Measurements from ENCODE around the gene ZBTB40.

The ZBTB40 gene

DNA sequence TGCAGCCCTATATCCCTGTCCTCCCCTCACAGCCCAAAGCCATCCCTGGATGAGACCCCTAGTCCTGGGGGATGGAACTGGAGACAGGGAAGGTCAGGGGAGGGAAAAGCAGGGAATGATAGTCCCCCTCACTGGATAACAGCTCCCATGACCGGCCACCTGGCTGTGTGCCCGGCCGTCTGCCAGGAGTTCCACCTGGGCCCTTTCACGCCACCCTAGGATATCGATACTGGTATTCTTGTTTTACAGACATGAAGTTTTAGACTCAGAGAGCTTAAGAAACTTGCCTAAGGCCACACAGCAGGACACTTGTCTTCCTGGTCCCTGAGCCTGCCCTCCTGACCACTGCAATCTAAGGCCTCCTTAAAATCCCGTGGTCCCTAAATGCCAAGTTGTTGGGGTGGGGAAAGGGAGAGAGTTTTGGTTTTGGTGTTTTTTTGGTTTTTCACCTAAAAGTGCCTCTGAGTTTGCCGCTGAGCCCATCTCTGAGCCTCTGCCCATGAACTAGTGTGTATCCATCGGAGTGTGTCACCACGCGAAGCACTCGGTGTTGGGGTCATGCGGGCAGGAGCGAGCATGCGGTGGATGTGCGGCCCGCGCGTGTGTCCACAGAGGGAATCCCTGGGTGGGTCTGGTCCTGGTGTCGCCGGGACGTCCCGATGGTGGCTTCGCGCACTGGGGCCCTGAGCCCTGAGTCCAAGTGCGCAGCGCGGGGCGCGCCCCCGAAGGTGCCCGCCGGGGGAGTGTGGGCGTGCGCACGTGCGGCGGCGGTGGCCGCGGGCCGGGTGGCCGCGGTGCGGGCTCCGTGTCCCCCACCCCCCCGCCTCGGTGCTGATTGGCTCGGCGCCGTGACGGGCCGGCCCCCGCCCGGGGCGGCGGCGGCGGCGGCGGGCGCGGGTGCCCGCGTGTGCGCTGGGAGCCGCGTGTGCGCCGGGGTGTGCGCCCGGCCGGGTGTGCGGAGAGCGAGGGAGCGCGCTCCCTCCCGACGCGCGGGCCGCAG lies 111.2 kb downstream of the ZBTB40 start, which contains the start of gene EPHA8:
TSS of gene EPHA8 (plus strand) at position 906 of the 1,000 bp plus-strand sequence. CDS start 147 bp downstream, outside the sequence.
- no peak for DNase-seq (ENCODE audit: low read depth)

DNA sequence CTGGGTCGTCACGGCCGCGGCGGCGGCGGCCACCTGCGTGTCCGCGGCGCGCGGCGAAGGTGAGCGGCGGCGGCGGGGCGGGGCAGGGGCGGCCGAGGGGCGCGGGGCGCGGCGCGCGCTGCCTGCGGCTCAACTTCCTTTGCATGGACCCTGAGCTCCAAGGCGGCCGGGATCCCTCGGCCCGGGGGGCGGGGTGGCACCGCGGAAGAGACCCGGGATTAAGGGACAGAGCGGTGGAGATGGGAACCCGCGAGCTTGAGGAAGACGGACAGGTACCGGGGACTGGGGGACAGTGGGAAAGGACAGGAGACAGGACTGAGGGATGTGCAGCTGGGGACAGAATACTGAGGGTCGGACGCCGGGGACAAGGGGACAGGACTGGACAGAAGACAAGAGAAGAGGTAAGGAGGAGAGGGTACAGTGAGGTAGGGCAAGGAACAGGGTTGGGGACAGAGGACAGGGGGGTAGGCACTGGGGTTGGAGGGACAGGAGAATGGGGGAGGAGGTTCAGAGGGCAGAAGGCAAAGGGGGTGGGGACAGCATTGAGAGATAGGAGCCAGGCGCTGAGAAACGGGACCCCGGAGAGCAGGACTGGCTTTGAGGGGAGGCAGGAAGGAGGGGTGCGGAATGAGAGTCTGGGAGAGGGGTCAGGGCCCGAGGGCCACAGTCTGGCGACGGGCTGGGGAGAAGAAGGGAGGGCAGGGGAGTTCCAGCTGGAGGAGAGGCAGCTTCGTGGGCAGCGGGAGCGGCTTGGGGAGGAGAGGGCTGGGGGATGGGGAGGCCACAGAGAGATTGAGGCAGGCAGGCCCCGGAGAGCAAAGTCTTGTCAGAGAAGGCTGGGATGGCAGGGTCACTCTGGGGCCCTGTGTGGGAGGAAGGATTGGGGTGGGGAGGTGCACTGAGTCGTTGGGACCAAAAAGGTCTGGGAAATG lies 112.3 kb downstream of the ZBTB40 start:
- no peak for DNase-seq (ENCODE audit: low read depth)

DNA sequence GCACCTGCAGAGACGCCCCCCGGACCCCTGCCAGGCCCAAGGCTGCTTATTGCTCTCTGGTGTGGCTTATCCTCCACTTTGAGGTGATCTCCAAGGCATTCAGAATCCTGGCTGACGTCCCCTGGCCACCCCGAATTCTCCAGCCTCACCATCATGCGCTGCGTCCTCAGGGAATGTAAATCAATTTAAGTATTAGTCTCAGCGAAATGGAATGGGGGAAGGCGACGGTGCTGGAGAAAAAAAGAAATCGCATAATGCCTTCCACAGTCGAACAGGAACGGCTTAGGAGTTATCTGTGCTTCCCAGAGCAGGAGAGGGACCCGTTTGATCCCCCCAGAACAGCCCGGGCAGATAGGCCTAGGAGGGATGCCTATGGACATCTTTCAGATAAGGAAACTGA lies 114.5 kb downstream of the ZBTB40 start:
- DNase-seq (ENCODE audit: low read depth): no peak

DNA sequence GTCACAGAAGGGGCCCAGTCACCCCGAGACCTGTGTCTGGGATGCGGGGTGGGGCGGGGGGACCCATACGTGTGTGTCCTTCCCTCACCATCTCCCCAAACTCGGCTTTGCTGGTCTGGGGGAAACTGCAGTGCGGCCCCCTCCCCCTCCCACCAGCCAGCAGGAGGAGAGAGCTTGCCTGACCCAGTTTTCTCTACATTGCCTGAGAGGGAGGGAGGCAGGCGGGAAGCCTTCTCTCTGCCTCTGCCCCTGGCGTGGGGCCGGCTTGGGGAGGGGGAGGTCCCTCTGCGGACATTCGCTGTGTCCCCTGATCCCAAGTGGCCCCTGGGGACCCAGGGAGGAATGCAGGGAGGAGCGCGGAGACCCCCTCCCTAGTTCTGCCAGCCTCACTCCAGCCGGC lies 115.5 kb downstream of the ZBTB40 start:
- no peak for DNase-seq (ENCODE audit: low read depth)

DNA sequence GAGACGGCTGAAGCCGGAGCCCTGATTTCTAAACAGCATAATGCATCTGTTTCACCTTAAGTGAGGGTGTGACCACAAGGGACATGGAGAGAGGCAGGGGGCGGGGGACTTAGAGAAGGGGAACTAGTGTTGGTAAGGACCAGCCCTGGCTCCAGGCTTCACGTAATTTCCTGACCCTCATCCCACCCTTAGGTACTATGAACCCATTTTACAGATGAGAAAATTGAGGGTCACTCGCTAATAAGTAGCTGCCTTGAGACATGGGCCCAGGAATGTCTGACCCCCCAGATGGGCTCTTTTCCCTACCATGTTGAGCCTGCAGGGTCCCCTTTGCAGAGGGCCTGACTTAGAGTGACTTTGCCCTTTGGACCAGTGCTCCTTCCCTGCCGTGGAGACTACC lies 116.3 kb downstream of the ZBTB40 start:
- no peak for DNase-seq (ENCODE audit: low read depth)

DNA sequence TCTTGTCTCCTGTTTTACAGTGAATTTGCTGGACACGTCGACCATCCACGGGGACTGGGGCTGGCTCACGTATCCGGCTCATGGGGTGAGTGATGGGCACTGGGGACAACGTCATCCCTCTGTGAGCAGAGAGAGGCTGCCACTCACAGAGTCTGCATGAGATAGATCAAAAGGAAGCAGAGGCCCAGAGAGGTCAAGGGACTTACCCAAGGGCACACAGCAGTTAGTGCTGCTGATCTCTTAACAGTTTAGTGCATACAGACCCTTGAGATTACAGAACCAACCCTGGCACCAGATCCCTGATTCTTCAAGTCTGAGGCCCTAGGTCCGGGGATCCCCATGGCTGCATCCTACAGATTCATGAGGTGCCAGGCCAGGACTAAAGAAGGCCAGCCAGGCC lies 117.6 kb downstream of the ZBTB40 start:
- DNase-seq (ENCODE audit: low read depth): no peak

DNA sequence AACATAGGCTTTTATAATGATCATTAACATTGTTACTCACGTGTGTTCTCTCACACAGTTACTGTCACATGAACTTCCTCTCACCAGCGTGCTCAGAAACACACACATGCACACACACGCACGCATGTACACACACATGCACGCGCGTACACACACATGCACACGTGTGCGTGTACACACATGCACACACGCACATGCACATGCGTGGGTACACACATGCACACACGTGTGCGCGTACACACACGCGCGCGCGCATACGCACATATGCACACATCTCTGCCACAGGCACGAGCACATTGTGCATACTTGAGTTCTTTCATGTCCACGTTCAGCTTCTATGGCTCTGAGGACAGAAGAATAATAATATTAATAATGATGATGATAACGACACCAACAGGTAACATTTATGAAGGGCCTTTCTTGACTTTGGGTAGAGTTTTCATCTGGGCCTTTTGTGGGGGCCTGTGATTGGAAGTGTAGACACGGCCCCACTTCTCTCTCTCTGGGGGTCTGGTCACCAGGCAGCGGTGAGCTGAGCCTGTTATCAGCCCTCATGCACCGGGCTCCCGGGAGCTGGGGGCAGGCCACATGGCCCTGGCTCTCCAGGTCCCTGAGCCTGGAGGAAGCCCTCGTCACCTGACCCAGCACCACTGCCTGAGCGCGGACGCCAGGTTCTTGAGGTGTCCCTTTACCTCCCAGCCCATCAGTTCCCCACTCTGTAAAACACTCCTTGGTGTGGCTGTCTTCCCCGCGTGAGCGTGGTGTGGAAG lies 118.7 kb downstream of the ZBTB40 start:
- DNase-seq (ENCODE audit: low read depth): no peak

DNA sequence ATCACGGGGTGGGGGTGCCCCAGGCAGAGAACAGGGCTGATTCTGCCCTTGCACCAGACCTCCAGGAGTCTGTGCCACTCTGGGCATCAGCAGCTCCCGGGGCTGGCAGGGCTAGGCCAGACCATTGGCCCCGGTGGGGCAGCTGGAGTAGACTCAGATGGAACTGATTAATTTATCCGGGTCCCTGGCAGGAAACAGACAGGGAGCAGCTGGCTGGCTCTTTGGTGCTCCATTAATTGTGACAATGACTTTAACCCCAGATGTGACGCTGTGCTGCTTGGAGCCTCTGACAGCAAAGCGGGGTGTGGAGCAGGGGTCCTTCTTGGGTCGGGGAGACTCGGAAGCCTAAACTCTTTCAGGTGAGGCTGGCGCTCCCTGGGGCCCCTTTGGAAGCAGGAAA lies 121.2 kb downstream of the ZBTB40 start:
- no peak for DNase-seq (ENCODE audit: low read depth)

DNA sequence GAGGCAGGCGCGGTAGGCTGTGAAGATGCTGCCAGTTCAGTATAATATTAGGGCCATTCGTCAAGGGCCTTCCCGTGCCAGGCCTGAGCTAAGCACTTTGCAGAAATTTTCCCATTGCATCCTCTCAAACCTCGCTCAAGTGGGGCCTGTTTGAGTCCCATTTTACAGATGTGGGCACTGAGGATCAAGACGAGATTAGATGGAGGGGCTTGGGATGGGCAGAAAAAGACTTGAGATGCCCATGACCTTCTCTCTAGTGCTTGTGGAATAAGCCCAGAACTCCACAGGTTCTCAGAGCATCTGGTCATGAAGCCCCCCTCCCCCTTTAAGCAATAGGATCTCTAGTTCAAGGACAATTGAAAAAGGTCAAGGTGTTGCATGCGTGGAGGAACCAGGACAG lies 121.6 kb downstream of the ZBTB40 start:
- DNase-seq (ENCODE audit: low read depth): no peak

DNA sequence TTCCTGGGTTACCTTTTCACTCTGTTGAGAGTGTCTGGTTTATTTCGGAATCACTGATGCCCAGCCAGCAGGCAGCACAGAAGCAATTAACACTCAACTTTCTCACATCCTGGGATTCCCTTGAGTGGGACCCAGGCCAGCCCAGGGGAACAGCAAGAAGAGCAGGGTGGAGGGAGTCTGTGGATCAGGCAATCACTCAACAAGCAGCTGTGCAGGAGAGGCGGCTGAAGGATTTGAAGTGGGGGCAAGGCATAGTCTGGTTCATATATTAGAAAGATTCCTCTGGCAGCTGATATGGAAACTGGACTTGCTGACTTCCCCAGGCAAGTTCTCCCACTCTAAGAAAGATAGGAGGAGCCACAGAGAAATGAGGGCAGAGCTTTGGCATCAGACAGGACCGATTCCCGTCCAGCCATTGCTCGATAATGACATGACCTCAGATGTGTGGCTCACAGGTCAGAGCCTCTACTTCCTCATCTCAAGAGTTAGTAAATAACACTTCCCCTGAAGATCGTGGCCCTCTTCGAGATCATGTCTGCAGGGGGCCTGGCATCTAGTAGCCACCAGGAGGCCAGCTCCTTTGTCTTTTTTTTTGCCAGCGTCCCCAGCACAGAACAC lies 124.0 kb downstream of the ZBTB40 start:
- DNase-seq (ENCODE audit: low read depth): no peak

DNA sequence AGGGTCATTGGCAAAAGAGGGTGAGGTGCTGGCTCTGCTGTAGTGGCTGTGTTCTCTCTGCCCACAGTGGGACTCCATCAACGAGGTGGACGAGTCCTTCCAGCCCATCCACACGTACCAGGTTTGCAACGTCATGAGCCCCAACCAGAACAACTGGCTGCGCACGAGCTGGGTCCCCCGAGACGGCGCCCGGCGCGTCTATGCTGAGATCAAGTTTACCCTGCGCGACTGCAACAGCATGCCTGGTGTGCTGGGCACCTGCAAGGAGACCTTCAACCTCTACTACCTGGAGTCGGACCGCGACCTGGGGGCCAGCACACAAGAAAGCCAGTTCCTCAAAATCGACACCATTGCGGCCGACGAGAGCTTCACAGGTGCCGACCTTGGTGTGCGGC lies 124.5 kb downstream of the ZBTB40 start:
- no peak for DNase-seq (ENCODE audit: low read depth)

DNA sequence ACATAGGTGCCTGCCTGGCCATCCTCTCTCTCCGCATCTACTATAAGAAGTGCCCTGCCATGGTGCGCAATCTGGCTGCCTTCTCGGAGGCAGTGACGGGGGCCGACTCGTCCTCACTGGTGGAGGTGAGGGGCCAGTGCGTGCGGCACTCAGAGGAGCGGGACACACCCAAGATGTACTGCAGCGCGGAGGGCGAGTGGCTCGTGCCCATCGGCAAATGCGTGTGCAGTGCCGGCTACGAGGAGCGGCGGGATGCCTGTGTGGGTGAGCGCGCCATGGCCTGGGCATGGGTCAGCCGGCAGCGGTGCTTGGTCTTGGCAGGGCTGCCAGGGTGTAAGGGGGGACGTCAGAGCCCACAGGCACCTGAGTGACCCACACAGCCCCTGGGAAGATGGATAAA lies 125.0 kb downstream of the ZBTB40 start:
- no peak for DNase-seq (ENCODE audit: low read depth)

DNA sequence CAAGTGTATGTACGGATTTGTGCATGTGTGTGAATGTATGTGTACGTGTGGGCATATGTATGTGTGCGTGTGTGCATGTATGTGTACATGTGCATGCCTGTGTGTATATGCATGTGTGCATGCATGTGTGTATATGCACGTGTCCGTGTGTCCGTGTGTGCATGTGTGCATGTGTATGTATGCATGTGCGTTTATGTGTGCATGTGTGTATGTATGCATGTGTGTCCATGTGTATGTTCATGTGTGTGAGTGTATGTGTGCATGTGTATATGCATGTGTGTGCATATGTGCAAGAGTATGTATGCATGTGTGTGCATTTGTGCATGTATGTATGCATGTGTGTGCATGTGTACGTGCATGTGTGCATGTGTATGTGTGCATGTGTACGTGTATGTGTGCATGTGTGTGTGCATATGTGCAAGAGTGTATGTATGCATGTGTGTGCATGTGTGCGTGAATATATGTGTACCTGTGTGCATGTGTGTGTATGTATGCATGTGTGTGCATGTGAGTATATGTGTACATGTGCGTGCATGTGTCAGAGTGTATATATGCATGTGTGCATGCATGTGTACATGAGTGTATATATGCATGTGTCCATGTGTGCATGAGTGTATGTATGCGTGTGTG lies 127.2 kb downstream of the ZBTB40 start:
- DNase-seq (ENCODE audit: low read depth): no peak

DNA sequence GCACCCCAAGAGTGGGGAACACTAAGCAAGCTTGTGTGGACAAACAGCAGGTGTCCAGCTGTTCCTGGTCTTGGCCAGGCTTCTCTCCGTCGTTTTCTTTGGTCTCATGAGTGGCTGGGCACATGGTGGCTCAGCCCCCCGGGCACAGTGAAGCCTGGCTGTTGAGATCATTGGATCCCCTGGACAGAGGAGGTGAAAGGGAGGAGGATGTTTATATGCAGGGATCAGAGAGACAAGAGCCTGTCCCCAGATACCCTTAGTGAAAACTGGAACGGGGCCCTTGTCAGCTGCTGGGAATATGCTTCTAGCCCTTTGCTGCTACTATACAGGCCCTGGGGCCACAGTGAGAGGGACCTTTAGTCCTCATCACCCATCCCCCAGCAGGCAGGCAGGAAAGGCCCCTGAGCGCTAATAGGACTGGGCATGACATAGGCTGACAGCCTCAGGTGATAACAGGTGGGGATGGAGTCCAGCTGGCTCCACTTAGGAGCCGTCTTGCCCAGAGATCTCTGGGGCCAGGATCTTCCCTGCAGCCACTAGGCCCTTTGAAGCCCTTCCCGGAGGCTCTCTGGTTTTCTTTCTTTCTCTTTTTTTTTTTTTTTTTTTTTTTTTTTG lies 128.0 kb downstream of the ZBTB40 start:
- DNase-seq (ENCODE audit: low read depth): no peak
